GM21825 (cell line): ENCODE measurements around the gene PHLPP1.

Experiments used
- ATAC-seq: cut with Tn5 transposase; IDR thresholded peaks from one replicate; pipeline ENCODE4 v1.9.1; 2021; ENCODE audit warnings: mild to moderate bottlenecking, moderate library complexity; ENCODE audit not compliant: unreplicated experiment

PHLPP1 gene

GRCh38 chr18:62933261-62933887 is 218.0 kb downstream of the PHLPP1 start:
- ATAC-seq = no peak

- no peak for ATAC-seq
Measured at GRCh38 chr18:62935994-62936393, 220.7 kb downstream of the PHLPP1 start.

- ATAC-seq = no peak
Measured at GRCh38 chr18:62937065-62937464, 221.7 kb downstream of the PHLPP1 start.

- no peak for ATAC-seq
Measured at GRCh38 chr18:62938006-62938405, 222.7 kb downstream of the PHLPP1 start.

- ATAC-seq = peak; percentile 79
Measured at GRCh38 chr18:62938487-62938886, 223.1 kb downstream of the PHLPP1 start.

- no peak for ATAC-seq
Measured at GRCh38 chr18:62939433-62939832, 224.1 kb downstream of the PHLPP1 start.

- no peak for ATAC-seq
Measured at GRCh38 chr18:62939926-62940325, 224.6 kb downstream of the PHLPP1 start.

GRCh38 chr18:62942578-62942977 is 227.2 kb downstream of the PHLPP1 start:
- ATAC-seq = no peak

GRCh38 chr18:62944454-62944853 is 229.1 kb downstream of the PHLPP1 start:
- no peak for ATAC-seq

GRCh38 chr18:62948788-62949187 is 233.4 kb downstream of the PHLPP1 start:
- ATAC-seq = no peak

GRCh38 chr18:62950246-62950645 is 234.9 kb downstream of the PHLPP1 start:
- ATAC-seq = no peak

- no peak for ATAC-seq
Measured at GRCh38 chr18:62952807-62953206, 237.5 kb downstream of the PHLPP1 start.

- ATAC-seq = no peak
Measured at GRCh38 chr18:62953663-62954062, 238.3 kb downstream of the PHLPP1 start.

GRCh38 chr18:62954366-62954765 is 239.0 kb downstream of the PHLPP1 start:
- ATAC-seq = no peak

GRCh38 chr18:62957885-62958472 is 242.6 kb downstream of the PHLPP1 start:
- ATAC-seq = peak; percentile 66

GRCh38 chr18:62959481-62959880 is 244.1 kb downstream of the PHLPP1 start:
- no peak for ATAC-seq

- no peak for ATAC-seq
Measured at GRCh38 chr18:62963507-62963906, 248.2 kb downstream of the PHLPP1 start.

- no peak for ATAC-seq
Measured at GRCh38 chr18:62964432-62964831, 249.1 kb downstream of the PHLPP1 start.

GRCh38 chr18:62967089-62967488 is 251.7 kb downstream of the PHLPP1 start:
- no peak for ATAC-seq

- no peak for ATAC-seq
Measured at GRCh38 chr18:62973689-62974088, 258.3 kb downstream of the PHLPP1 start.

- no peak for ATAC-seq
Measured at GRCh38 chr18:62974388-62974787, 259.0 kb downstream of the PHLPP1 start.

GRCh38 chr18:62974928-62975675 is 259.8 kb downstream of the PHLPP1 start:
- no peak for ATAC-seq
